ENCODE results near the gene IFNA1.
"Not testable (repeated sequence)": the region's sequence is repeated elsewhere in the genome, so short reads cannot be mapped to it uniquely, and the experiment has no call there.

IFNA1 gene

GRCh38 chr9:21415493-21416267, 24.6 kb upstream of the IFNA1 start:
- TF ChIP-seq, protein P1, sequence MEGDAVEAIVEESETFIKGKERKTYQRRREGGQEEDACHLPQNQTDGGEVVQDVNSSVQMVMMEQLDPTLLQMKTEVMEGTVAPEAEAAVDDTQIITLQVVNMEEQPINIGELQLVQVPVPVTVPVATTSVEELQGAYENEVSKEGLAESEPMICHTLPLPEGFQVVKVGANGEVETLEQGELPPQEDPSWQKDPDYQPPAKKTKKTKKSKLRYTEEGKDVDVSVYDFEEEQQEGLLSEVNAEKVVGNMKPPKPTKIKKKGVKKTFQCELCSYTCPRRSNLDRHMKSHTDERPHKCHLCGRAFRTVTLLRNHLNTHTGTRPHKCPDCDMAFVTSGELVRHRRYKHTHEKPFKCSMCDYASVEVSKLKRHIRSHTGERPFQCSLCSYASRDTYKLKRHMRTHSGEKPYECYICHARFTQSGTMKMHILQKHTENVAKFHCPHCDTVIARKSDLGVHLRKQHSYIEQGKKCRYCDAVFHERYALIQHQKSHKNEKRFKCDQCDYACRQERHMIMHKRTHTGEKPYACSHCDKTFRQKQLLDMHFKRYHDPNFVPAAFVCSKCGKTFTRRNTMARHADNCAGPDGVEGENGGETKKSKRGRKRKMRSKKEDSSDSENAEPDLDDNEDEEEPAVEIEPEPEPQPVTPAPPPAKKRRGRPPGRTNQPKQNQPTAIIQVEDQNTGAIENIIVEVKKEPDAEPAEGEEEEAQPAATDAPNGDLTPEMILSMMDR (IDR thresholded peaks at IDR 0.05; ENCODE audit: low read length, missing control alignments) = no peak
- H3K4me3 ChIP-seq (replicated peaks; ENCODE audit: low read depth, low read length) = no peak overlapping the region
- DNase-seq (ENCODE audit: low read depth) = no peak

DNA sequence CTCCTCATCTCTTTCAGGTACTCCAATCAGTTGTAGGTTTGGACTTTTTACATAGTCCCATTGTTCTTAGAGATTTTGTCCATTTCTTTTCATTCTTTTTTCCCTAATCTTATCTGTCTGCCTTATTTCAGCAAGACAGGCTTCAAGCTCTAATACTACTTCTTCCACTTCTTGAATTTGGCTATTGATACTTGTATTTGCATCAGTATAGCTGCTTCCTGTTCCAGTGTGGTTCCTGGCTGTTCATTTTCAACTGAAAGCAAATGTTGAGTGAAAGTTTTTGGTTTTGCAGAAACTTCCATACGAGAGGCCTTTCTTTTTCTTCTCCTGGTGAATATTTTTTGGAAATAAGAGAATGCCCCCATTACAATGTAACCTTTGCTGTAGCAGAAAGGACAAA, 12.0 kb upstream of the IFNA1 start:
- TF ChIP-seq, protein P1 (IDR thresholded peaks at IDR 0.05; ENCODE audit: low read length, missing control alignments) = no peak
- no peak overlapping the region for H3K4me3 ChIP-seq (replicated peaks; ENCODE audit: low read depth, low read length)
- no peak for DNase-seq (ENCODE audit: low read depth)

GRCh38 chr9:21429191-21429590, 11.0 kb upstream of the IFNA1 start:
- no peak overlapping the region for H3K4me3 ChIP-seq (replicated peaks; ENCODE audit: low read depth, low read length)
- TF ChIP-seq, protein P1 (IDR thresholded peaks at IDR 0.05; ENCODE audit: low read length, missing control alignments) = no peak

DNA sequence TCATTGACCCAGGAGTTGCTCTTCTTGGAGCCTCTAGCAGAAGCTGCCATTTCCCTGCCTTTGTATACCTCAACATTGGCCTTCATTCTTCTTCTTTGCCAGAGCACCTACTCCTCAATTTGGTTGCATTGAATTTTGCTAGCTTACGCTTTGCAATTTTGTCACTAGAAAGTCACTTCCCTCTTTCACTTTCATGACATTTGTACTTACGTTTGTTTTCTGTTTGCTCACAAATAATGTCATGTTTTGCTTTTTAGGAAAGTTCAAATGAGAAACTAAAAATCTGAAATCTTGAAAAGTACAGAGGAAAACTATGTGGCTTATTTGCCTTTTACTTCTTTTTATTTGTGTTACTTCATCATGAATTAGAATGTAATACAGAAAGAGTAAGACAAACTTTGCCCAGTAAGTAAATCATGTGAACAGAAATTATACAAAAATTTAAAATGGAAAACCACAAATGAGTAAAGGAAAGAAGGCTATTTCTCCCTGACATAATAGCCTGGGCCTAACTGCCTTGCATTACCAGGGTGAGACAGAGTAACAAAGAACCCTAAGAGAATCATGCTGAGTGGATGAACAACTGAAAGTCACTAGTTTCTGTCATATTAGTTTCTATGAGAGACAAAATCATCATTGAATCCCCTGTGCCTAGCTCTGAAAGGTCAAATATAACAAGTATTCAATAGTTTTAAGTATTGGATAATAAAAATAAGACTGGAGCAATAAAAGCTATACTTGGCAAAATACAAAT, 7.4 kb upstream of the IFNA1 start:
- H3K4me3 ChIP-seq (replicated peaks; ENCODE audit: low read depth, low read length) = no peak overlapping the region
- TF ChIP-seq, protein P1 (IDR thresholded peaks at IDR 0.05; ENCODE audit: low read length, missing control alignments) = no peak
- DNase-seq (ENCODE audit: low read depth) = no peak

More at GRCh38 chr9:21429191-21429590, 11.0 kb upstream of the IFNA1 start:
- no peak for DNase-seq (ENCODE audit: low read depth)

- peak; percentile 86 for DNase-seq (ENCODE audit: low read depth)
- TF ChIP-seq, protein P1 (IDR thresholded peaks at IDR 0.05; ENCODE audit: low read length, missing control alignments) = peak; percentile 73
Observed at GRCh38 chr9:21434202-21435014, 5.8 kb upstream of the IFNA1 start.

DNA sequence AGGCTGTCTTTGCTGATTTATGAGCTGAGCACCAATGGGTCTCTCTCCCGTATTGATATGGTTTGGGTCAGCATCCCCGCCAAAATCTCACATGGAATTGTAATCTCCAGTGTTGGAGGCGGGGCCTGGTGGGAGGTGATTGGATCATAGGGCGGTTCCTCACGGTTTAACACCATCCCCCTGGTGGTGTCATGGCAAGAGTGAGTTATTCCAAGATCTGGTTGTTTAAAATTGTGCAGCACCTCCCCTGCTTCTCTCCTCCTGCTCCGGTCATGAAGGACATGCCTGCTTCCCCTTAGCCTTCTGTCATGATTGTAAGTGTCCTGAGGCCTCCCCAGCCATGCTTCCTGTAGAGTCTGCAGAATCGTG, 5.2 kb upstream of the IFNA1 start:
- not testable (repeated sequence) for H3K4me3 ChIP-seq (replicated peaks; ENCODE audit: low read depth, low read length); DNase-seq (ENCODE audit: low read depth)

More at GRCh38 chr9:21434202-21435014, 5.8 kb upstream of the IFNA1 start:
- H3K4me3 ChIP-seq (replicated peaks; ENCODE audit: low read depth, low read length) = no peak overlapping the region
